Measurements from ENCODE around the gene PTP4A1.
"Not testable (repeated sequence)": the region's sequence is repeated elsewhere in the genome, so short reads cannot be mapped to it uniquely, and the experiment has no call there.

Gene PTP4A1

GRCh38 chr6:63572044-63572746 lies at the start of gene PTP4A1, which contains the start of gene LOC128125822:
TSS of gene PTP4A1 (plus strand) at chr6:63572480. CDS start at chr6:63576881, 4,401 bp downstream.
TSS of gene LOC128125822 (plus strand) at chr6:63572480.
- TF ChIP-seq CTCF (IDR thresholded peaks at IDR 0.05; ENCODE audit: insufficient read depth, low read length, missing control alignments): no peak
- DNase-seq (ENCODE audit: low read depth, low spot score): peak; percentile 81
- POLR2A ChIA-PET: no interaction called here
- CTCF ChIA-PET: no interaction called here
- peak within 1 kb of the TSS; percentile 81 for H3K4me3 ChIP-seq (ENCODE audit: low read depth, low read length)

- H3K4me3 ChIP-seq (ENCODE audit: low read depth, low read length); CTCF ChIA-PET; DNase-seq (ENCODE audit: low read depth, low spot score); POLR2A ChIA-PET: not testable (repeated sequence)
These were observed 49.4 kb upstream of the PTP4A1 start for GRCh38 chr6:63522911-63523287.

- H3K4me3 ChIP-seq (ENCODE audit: low read depth, low read length): no peak overlapping the region
- CTCF ChIA-PET: no interaction called here
- no peak for TF ChIP-seq CTCF (IDR thresholded peaks at IDR 0.05; ENCODE audit: insufficient read depth, low read length, missing control alignments)
- POLR2A ChIA-PET: no interaction called here
- no peak for DNase-seq (ENCODE audit: low read depth, low spot score)
These were observed 48.6 kb upstream of the PTP4A1 start for GRCh38 chr6:63523630-63524029.

GRCh38 chr6:63525186-63525878 lies 46.9 kb upstream of the PTP4A1 start:
- ChIA-PET POLR2A (no interaction called here), CTCF (no interaction called here)
- no peak overlapping the region for H3K4me3 ChIP-seq (ENCODE audit: low read depth, low read length)
- TF ChIP-seq CTCF (IDR thresholded peaks at IDR 0.05; ENCODE audit: insufficient read depth, low read length, missing control alignments): no peak
- no peak for DNase-seq (ENCODE audit: low read depth, low spot score)

- ChIA-PET POLR2A (interaction anchor here (0.6 to 0.9 kb wide), 3 partner anchors 46 to 109 kb away, joined by 3 to 5 read pairs (median 3); partner anchors contain the start of gene PHF3), CTCF (interaction anchor here (0.6 kb wide), 1 partner anchor 9 kb away, joined by 3 read pairs; no protein-coding TSS in a partner anchor)
These were observed 45.3 kb upstream of the PTP4A1 start for GRCh38 chr6:63526931-63527330.

More at GRCh38 chr6:63526931-63527330, 45.3 kb upstream of the PTP4A1 start:
- H3K4me3 ChIP-seq (ENCODE audit: low read depth, low read length): no peak overlapping the region
- no peak for TF ChIP-seq CTCF (IDR thresholded peaks at IDR 0.05; ENCODE audit: insufficient read depth, low read length, missing control alignments)
- DNase-seq (ENCODE audit: low read depth, low spot score): no peak

Data from AG04449 (cell line).